Natural killer cell (primary cell): ENCODE data around the gene CKLF. TPM values are rescaled to one million over a fixed set of nuclear protein-coding genes. Genes with fewer than 3 reads are reported as not detected.

Experiments used
- ATAC-seq, 3 donors: fragments of 150-1000 bp in 2 of 3; fragments of 200-7000 bp in 1 of 3; cut with Tn5 transposase; 1 replicate in 1 of 3; 2 replicates in 2 of 3; pipeline ENCODE4 v1.10.0; 2021; ENCODE audit warnings: mild to moderate bottlenecking in 2 of 3, moderate library complexity in 2 of 3
- DNase-seq, 2 donors: peaks; one replicate each; pipeline versions ENCODE4 v3.0.0 to v3.0.0-alpha.2; 2013 to 2021; ENCODE audit warnings: mixed read lengths in 1 of 2
- H3K27ac ChIP-seq: one replicate; pipeline ENCODE4 v1.5.1; 2013; ENCODE audit warnings: mild to moderate bottlenecking, low read length
- H3K27me3 ChIP-seq: one replicate; pipeline ENCODE4 v1.6.1; 2013; ENCODE audit warnings: low read length; ENCODE audit not compliant: control insufficient read depth, insufficient read depth
- H3K36me3 ChIP-seq: one replicate; pipeline ENCODE4 v1.6.1; 2013; ENCODE audit warnings: low read length; ENCODE audit not compliant: control insufficient read depth, insufficient read depth
- H3K4me1 ChIP-seq: one replicate; pipeline ENCODE4 v1.6.1; 2013; ENCODE audit warnings: low read length; ENCODE audit not compliant: control insufficient read depth, insufficient read depth
- H3K4me3 ChIP-seq: one replicate; pipeline ENCODE4 v1.5.1; 2013; ENCODE audit warnings: low read length
- H3K9me3 ChIP-seq: one replicate; pipeline ENCODE4 v1.6.1; 2013; ENCODE audit warnings: low read length; ENCODE audit not compliant: control insufficient read depth, insufficient read depth
- H3K27ac Mint-ChIP-seq, 2 donors: one replicate each; pipeline ENCODE4 v1.8.0; 2022; ENCODE audit warnings: mild to moderate bottlenecking in 2 of 2, mixed read lengths in 2 of 2, moderate library complexity in 1 of 2
- H3K27me3 Mint-ChIP-seq, 2 donors: one replicate each; pipeline ENCODE4 v1.8.0; 2022; ENCODE audit warnings: low read depth in 2 of 2, mixed read lengths in 2 of 2
- H3K36me3 Mint-ChIP-seq: one replicate; pipeline ENCODE4 v1.8.0; 2022; ENCODE audit warnings: mixed read lengths
- H3K4me1 Mint-ChIP-seq, 2 donors: one replicate each; pipeline ENCODE4 v1.8.0; 2022; ENCODE audit warnings: mixed read lengths in 2 of 2
- H3K4me3 Mint-ChIP-seq: one replicate; pipeline ENCODE4 v1.8.0; 2022; ENCODE audit warnings: mild to moderate bottlenecking, moderate library complexity, mixed read lengths
- H3K9me3 Mint-ChIP-seq, 2 donors: one replicate each; pipeline ENCODE4 v1.8.0; 2022; ENCODE audit warnings: mixed read lengths in 2 of 2
- CTCF ChIP-seq: fragments of 200-600 bp; IDR thresholded peaks from one replicate; pipeline ENCODE4 v1.8.0; 2022; ENCODE audit warnings: antibody characterized with exemption
- WGBS: methylation state at CpG from one replicate; pipeline ENCODE4 v1.1.7; 2013; ENCODE audit warnings: missing lambda C conversion rate; ENCODE audit not compliant: insufficient coverage; 5-methylcytosine and 5-hydroxymethylcytosine counted together
- intact Hi-C: fragments of 100-400 bp; cut with micrococcal nuclease; formaldehyde crosslinking; loops from one replicate; pipeline ENCODE4 v1.14.2; 2022
- total RNA-seq, 4 donors: library from RNA; stranded (reverse); fragments of 120-200 nt in 1 of 4; gene quantifications; one replicate each; pipeline versions ENCODE4 v1.2.3 to v1.2.4, GENCODE V29; 2013 to 2022

Gene CKLF
- total RNA-seq, 3 donors from 2014 or later (not counting 1 experiment from before 2014, with no cell fraction given), result 48.0 to 69.7 (median 54.6) TPM

GRCh38 chr16:66600477-66600876 is 48.1 kb downstream of the CKLF start:
- DNase-seq (no peak), ATAC-seq (no peak)
- H3K36me3 Mint-ChIP-seq, result no peaks in the 10 kb centered on the region
- TF ChIP-seq CTCF, result no peak
- Histone ChIP-seq H3K27ac (no peak overlapping the region), H3K4me3 (no peak overlapping the region), H3K27me3 (no peaks in the 10 kb centered on the region), H3K36me3 (no peaks in the 10 kb centered on the region), H3K4me1 (peaks cover 16% of the 10 kb centered on the region), H3K9me3 (peaks cover 9% of the 10 kb centered on the region)
- peaks cover 15 to 16% of the 10 kb centered on the region in 2 donors for H3K4me1 Mint-ChIP-seq
- WGBS, result 100% methylated on average over 1 of the region's 1 CpG
- H3K9me3 Mint-ChIP-seq, result no peaks in the 10 kb centered on the region
- H3K27me3 Mint-ChIP-seq, result no peaks in the 10 kb centered on the region
- no peak overlapping the region for H3K27ac Mint-ChIP-seq
- no peak overlapping the region for H3K4me3 Mint-ChIP-seq
- intact Hi-C loops, result loop anchor here (5.0 to 10.0 kb wide), 2 partner anchors 48 to 274 kb away; partner anchors contain the start of genes CKLF and TK2

- ATAC-seq, result no peak
- TF ChIP-seq CTCF, result no peak
Measured at GRCh38 chr16:66601471-66601870, 49.1 kb downstream of the CKLF start.

GRCh38 chr16:66603537-66604375 is 51.4 kb downstream of the CKLF start:
- peaks cover 48% of the 10 kb centered on the region for H3K4me1 ChIP-seq
- Mint-ChIP-seq H3K27ac (peak overlapping the region; percentile 81 to 93), H3K4me1 (peaks cover 29 to 42% of the 10 kb centered on the region in 2 donors), H3K4me3 (peak overlapping the region; percentile 88), H3K27me3 (no peaks in the 10 kb centered on the region), H3K36me3 (no peaks in the 10 kb centered on the region), H3K9me3 (no peaks in the 10 kb centered on the region)
- H3K27me3 ChIP-seq, result no peaks in the 10 kb centered on the region
- H3K27ac ChIP-seq, result peak overlapping the region; percentile 69
- intact Hi-C loops, result loop anchor here (1.0 to 10.0 kb wide), 3 partner anchors 51 to 271 kb away; partner anchors contain the start of genes CKLF and TK2
- H3K36me3 ChIP-seq, result peaks cover 2% of the 10 kb centered on the region
- TF ChIP-seq CTCF, result no peak
- H3K9me3 ChIP-seq, result peaks cover 9% of the 10 kb centered on the region
- ATAC-seq (peak; percentile 58 to 79 (median 65)), DNase-seq (peak; percentile 45 to 91)
- 6% methylated on average over 31 of the region's 32 CpGs for WGBS
- peak overlapping the region; percentile 88 for H3K4me3 ChIP-seq

More at GRCh38 chr16:66601471-66601870, 49.1 kb downstream of the CKLF start:
- intact Hi-C loops, result loop anchor here (5.0 to 10.0 kb wide), 2 partner anchors 49 to 273 kb away; partner anchors contain the start of genes CKLF and TK2
- no peak overlapping the region for H3K27ac ChIP-seq
- no peak overlapping the region for H3K4me3 ChIP-seq
- no peaks in the 10 kb centered on the region for H3K27me3 ChIP-seq
- no peak overlapping the region for H3K27ac Mint-ChIP-seq
- DNase-seq, result no peak
- no peaks in the 10 kb centered on the region for H3K27me3 Mint-ChIP-seq
- no peaks in the 10 kb centered on the region for H3K36me3 Mint-ChIP-seq
- H3K4me3 Mint-ChIP-seq, result no peak overlapping the region
- WGBS, result 88% methylated on average over 5 of the region's 5 CpGs
- H3K4me1 Mint-ChIP-seq, result peaks cover 22 to 24% of the 10 kb centered on the region in 2 donors
- no peaks in the 10 kb centered on the region for H3K9me3 Mint-ChIP-seq
- H3K36me3 ChIP-seq, result no peaks in the 10 kb centered on the region
- H3K4me1 ChIP-seq, result peaks cover 26% of the 10 kb centered on the region
- peaks cover 9% of the 10 kb centered on the region for H3K9me3 ChIP-seq
